CD4-positive, alpha-beta T cell treated with Interleukin-17A for 1 hour (primary cell): Measurements from ENCODE around the gene GPHN.
"Not testable (repeated sequence)": the region's sequence is repeated elsewhere in the genome, so short reads cannot be mapped to it uniquely, and the experiment has no call there.

Source experiments
- DNase-seq: peaks from one replicate; pipeline ENCODE4 v3.0.0-alpha.2; 2020

GPHN gene

GRCh38 chr14:66503532-66503931 lies 4.4 kb upstream of the GPHN start:
- DNase-seq = no peak

GRCh38 chr14:66507181-66507721 lies 696 bp upstream of the GPHN start:
- no peak for DNase-seq

DNA sequence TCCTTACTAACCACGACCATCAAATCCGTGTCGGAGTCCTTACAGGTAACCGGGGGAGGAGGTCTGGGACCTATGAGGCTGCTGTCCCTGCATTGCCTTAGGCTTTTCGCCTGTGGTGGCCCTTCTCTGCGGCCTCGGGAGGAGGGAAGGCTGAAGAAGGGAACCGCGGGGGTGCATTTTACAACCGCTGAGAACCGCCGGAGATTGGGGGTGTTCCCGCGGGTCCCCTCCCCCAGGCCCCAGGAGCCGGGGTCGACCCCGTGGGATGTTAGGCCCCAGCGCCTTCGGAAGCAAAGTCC lies 549 bp downstream of the GPHN start:
- DNase-seq = no peak

DNA sequence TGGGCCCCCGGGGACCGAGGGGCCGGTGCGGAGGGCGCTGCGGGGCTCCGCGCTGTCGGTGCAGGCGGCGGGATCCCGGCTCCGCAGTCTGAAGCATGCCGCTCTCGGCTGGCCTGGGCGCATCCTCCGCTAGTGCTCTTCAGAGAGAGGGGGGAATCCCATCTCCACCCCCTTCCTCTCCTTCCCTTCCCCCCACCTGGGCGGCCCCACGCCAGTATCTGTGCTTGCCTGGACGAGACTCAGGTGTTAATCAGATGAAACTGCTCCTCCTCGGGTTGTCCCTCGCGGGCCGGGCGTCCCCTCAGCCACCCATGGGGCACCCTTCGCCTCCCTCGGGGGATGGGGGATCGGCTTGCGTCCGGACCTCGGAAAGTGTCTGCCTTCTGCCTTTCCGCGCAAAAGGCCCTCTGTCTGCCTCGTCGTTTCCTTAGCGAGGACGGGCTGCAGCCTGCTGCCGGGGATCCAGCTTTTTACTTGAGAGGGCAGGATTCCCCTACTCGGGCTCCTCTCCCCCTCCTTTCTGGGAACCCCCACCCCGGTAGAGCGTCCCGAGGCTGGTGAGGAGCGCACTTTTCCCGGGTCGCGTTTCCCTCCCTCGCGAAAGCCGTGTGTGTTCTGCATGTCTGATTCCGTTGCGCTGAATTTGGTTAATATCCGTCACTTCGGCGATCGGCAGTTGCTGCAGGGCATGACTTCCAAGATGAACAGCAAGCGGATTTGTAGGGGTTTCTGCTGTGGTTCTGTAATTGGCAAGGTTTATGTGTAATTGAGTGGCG lies 1.1 kb downstream of the GPHN start:
- peak; percentile 49 for DNase-seq

DNA sequence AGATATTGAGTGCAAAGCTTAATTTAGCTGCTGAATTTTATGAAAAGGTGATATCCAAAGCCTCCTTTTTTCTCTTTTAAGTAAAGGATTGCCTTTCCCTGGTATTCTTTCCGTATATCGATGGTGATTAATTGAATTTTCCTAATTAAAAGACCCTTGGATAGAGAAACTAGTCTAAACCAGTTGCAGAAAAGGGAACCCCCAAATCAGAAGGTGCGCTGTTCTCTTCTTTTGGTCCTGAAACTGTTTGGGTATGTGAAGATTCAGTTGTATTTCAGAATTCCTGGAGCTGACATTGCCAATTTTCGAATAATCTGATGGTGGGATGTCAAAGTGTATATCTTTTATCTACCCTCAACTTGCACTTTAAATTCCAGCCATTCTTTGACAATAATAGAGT lies 1.9 kb downstream of the GPHN start:
- peak; percentile 6 for DNase-seq

GRCh38 chr14:66511849-66512248 lies 3.9 kb downstream of the GPHN start:
- peak; percentile 16 for DNase-seq

- no peak for DNase-seq
Observed at GRCh38 chr14:66514213-66514612, 6.3 kb downstream of the GPHN start.

DNA sequence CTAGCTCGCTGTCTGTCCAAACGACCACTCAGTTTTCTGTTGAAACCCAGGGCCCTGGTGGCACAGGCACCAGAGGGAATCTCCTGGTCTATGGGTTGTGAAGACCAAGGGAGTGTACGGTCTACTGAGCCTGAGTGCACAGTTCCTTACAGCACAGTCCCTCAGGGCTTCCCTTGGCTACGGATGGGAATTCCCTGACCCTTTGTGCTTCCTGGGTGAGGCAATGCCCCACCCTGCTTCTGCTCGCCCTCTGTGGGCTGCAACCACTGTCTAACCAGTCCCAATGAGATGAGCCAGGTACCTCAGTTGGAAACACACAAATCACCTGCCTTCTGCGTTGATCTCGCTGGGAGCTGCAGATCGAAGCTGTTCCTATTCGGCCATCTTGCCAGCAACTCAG lies 22.6 kb downstream of the GPHN start:
- DNase-seq = no peak

- peak; percentile 6 for DNase-seq
Observed at GRCh38 chr14:66539034-66539433, 31.1 kb downstream of the GPHN start.

GRCh38 chr14:66540038-66540437 lies 32.1 kb downstream of the GPHN start:
- no peak for DNase-seq

- DNase-seq = no peak
Observed at GRCh38 chr14:66541627-66542026, 33.7 kb downstream of the GPHN start.

GRCh38 chr14:66543996-66544395 lies 36.0 kb downstream of the GPHN start:
- DNase-seq = no peak

DNA sequence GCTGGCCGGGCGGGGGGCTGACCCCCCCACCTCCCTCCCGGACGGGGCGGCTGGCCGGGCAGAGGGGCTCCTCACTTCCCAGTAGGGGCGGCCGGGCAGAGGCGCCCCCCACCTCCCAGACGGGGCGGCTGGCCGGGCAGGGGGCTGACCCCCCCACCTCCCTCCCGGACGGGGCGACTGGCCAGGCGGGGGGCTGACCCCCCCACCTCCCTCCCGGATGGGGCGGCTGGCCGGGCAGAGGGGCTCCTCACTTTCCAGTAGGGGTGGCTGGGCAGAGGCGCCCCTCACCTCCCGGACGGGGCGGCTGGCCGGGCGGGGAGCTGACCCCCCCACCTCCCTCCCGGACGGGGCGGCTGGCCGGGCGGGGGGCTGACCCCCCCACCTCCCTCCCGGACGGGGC lies 37.2 kb downstream of the GPHN start:
- DNase-seq = not testable (repeated sequence)

DNA sequence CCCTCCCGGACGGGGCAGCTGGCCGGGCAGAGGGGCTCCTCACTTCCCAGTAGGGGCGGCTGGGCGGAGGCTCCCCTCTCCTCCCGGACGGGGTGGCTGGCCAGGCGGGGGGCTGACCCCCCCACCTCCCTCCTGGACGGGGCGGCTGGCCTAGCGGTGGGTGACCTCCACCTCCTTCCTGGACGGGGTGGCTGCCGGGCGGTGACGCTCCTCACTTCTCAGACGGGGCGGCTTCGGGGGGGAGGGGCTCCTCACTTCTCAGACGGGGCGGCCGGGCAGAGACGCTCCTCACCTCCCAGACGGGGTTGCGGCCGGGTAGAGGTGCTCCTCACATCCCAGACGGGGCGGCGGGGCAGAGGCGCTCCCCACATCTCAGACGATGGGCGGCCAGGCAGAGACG lies 37.8 kb downstream of the GPHN start:
- not testable (repeated sequence) for DNase-seq

DNA sequence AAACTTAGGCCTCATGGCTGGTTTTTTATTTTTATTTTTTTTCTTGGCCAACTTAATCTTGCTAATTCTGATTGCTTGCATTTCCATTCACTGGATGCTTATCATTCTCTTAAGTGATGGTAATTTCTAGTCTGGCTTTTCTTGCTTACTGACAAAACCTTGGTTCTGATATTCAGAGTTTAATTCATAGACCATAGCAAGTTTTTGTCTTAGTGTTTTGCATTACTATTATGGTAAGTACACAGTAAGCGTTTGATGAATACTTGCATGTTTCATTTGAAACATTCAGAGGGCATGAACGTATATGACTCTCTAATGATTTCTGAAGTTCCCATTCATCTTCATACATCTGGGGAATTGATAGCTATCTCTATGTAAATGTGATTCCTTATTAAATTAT lies 55.8 kb downstream of the GPHN start:
- DNase-seq = no peak

DNA sequence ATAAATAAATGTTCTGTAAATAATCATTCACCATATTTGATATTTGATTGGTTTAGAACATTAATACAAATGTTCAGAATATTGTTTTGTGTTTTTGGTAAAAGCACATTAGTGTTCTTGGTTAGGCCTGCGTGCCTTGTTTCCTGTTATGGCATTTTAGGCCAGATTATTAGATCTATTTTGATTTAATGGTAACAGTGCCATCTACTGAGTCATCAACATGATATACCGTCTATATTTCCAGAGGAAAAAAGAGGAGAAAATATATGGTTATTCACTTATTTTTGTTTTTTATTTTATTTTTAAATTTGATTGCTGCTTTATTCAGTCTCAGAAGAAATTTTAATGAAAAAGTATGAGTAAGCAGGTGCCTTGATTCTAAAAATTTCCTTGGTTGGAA lies 60.3 kb downstream of the GPHN start:
- DNase-seq = no peak

DNA sequence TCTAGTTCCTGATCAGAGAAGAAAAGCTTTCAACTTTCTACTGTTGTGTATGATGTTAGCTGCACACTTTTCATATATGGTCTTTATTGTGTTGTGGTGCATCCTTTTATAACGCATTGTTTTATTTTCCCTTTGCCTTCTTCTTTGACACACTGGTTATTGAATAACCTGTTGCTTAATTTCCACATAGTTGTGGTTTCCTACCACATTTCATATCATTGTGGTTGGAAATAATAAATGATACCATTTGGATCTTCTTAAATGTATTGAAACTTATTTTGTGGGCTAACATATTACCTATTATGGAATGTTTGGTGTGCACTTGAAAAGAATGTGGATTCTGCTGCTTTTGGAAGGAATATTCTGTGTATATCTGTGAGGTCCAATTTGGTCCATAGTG lies 64.9 kb downstream of the GPHN start:
- DNase-seq = no peak

- DNase-seq = no peak
Observed at GRCh38 chr14:66575014-66575413, 67.1 kb downstream of the GPHN start.

DNA sequence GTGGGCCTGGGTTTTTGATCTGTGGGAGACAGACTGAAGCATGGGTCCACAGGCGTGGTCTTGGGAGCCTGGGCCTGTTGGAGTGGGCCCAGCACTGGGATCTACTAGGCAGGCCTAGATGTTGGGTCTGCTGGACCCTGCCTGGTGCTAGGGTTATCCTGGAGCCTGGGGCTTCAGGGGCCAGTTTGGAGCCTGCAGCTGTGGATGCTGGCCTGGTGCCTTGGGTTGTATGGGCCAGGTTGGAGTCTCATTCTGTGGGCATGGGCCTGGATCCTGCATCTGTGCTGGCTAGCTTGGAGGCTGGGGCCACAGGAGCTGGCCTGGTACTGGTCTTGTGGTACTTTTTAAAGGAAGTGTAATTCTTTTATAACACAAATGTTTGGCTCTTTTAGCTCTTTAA lies 68.0 kb downstream of the GPHN start:
- DNase-seq = no peak

DNA sequence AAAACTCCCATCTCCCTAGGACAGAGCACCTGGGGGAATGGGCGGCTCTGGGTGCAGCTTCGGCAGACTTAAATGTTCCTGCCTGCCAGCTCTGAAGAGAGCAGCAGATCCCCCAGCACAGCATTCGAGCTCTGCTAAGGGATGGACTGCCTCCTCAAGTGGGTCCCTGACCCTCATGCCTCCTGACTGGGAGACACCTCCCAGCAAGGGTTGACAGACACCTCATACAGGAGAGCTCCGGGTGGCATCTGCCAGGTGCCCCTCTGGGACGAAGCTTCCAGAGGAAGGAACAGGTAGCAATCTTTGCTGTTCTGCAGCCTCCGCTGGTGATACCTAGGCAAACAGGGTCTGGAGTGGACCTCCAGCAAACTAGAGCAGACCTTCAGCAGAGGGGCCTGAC lies 79.8 kb downstream of the GPHN start:
- not testable (repeated sequence) for DNase-seq

DNA sequence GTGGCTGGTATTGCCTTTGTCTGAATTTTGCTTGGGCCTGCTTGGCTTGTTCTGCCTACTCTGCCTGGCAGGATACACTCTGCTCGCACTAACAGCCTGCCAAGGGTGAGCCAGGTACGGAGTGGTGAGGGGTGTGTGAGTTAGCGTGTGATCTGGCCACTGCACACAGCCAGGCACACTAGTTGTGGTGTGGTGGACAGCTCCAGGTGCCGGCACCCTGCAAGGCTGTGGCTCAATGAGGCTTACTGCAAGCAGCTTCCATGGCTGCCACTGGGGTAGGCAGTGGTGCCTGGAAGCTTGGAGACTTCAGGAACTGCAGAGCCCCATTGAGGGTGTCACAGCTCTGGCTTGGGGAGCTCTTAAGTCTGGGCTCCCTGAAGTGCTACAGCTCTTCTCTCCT lies 87.4 kb downstream of the GPHN start:
- DNase-seq = no peak

GRCh38 chr14:66596241-66596985 lies 88.5 kb downstream of the GPHN start:
- no peak for DNase-seq

DNA sequence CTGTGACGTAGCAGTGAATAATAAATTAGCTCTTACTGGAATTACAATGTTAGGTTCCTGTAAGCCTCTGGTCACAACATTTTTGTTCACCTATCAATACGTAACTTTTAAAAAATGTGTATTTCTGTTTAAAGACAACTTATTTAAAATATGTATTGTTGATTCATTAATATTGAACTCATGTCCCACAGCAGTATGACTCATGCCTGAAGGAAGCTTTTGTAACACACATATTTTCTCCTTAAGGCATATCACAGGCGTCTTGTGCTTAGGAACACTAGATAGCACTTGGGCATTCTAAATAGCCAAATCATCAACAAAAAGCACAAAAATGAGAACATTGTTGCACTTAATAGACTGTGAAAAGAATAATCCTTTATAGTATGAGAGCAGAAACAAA lies 92.5 kb downstream of the GPHN start:
- DNase-seq = no peak

DNA sequence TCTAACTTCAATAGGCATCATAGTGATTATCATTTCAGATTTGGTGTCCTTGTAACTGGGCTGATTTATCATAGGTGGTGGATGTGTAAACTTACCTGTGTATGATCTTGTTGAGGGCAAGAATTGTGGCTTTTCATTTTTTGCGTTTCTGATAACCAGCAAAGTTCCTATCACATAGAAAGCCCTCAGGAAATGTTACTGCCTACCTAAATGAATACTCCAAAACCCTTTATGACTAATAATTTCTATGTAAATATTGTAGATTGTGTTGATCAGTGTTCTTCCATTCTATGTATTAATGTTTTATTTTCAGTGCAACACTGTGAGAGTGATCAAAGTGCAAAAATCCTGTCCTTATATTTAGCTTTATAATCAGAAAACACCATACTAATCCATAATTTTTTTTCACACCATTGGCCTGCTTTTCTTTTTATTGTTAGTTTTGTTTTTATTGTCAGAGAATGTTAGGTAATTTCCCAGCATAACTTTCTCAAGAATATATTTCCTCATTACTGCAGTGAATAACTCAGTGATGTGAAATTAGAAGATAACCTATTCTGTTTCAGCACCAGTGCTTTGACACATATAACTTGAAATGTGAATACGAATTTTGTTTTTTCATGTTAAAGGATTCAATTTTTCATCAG lies 94.1 kb downstream of the GPHN start:
- no peak for DNase-seq
